PC-9 (cell line): ENCODE results near the gene TRIM66. TPM values are rescaled to one million over a fixed set of nuclear protein-coding genes. Genes with fewer than 3 reads are reported as not detected.

ENCODE experiments used
- BruUV-seq: library from RNA; stranded (reverse); fragments of 400-500 nt; replicated peaks from 2 replicates; lab custom pipeline; 2021; lab: Mats Ljungman, UMichigan
- CTCF ChIA-PET: fragments of 300-600 bp; sonication (Branson Sonifier 250); formaldehyde crosslinking; loops from one replicate; lab custom pipeline; 2022; ENCODE audit warnings: antibody characterized with exemption; lab: Charles Lee
- POLR2A ChIA-PET: fragments of 300-600 bp; sonication (Branson Sonifier 250); formaldehyde crosslinking; loops from one replicate; lab custom pipeline; 2022; ENCODE audit warnings: antibody characterized with exemption; ENCODE audit not compliant: unreplicated experiment; lab: Charles Lee
- DNase-seq, 2 experiments: peaks; one replicate each; pipeline versions ENCODE4 v3.0.0 to v3.0.0-alpha.2; 2015 to 2022; ENCODE audit warnings: mixed read lengths in 1 of 2
- H2AFZ ChIP-seq: fragments of 200-600 bp; sonication (generic); 2 replicates; pipeline ENCODE4 v1.8.1; 2017; ENCODE audit warnings: antibody characterized with exemption
- H3F3A ChIP-seq: fragments of 200-600 bp; sonication (generic); 2 replicates; pipeline ENCODE4 v1.8.1; 2017; ENCODE audit warnings: antibody characterized with exemption, mild to moderate bottlenecking, low read depth; ENCODE audit not compliant: insufficient read depth
- H3K27ac ChIP-seq: fragments of 200-600 bp; sonication (generic); 2 replicates; pipeline ENCODE4 v1.6.1; 2016; ENCODE audit warnings: mixed run types
- H3K27me3 ChIP-seq: fragments of 200-600 bp; sonication (generic); 2 replicates; pipeline ENCODE4 v1.6.1; 2016; ENCODE audit warnings: low read depth, mixed run types; ENCODE audit not compliant: insufficient read depth
- H3K36me3 ChIP-seq: fragments of 200-600 bp; sonication (generic); 2 replicates; pipeline ENCODE4 v1.6.1; 2016; ENCODE audit warnings: low read depth, mixed run types
- H3K4me1 ChIP-seq: fragments of 200-600 bp; sonication (generic); replicated peaks from 2 replicates; pipeline ENCODE4 v1.6.1; 2016; ENCODE audit warnings: mixed run types; ENCODE audit not compliant: insufficient read depth
- H3K4me2 ChIP-seq: fragments of 200-600 bp; sonication (generic); 2 replicates; pipeline ENCODE4 v1.6.1; 2017; ENCODE audit warnings: mixed run types
- H3K4me3 ChIP-seq: fragments of 200-600 bp; sonication (generic); 2 replicates; pipeline ENCODE4 v1.6.1; 2016; ENCODE audit warnings: mixed run types
- H3K79me2 ChIP-seq: fragments of 200-600 bp; sonication (generic); 2 replicates; pipeline ENCODE4 v1.6.1; 2017; ENCODE audit warnings: low read depth, mixed run types
- H3K9me2 ChIP-seq: fragments of 200-600 bp; sonication (generic); 2 replicates; pipeline ENCODE4 v1.8.1; 2017; ENCODE audit warnings: mild to moderate bottlenecking; ENCODE audit not compliant: insufficient read depth
- H3K9me3 ChIP-seq: fragments of 200-600 bp; sonication (generic); 2 replicates; pipeline ENCODE4 v1.8.1; 2016; ENCODE audit warnings: low read depth; ENCODE audit not compliant: insufficient read depth
- H4K20me1 ChIP-seq: fragments of 200-600 bp; sonication (generic); 2 replicates; pipeline ENCODE4 v1.8.1; 2017; ENCODE audit not compliant: insufficient read depth
- EZH2 ChIP-seq: fragments of 200-600 bp; sonication (generic); IDR thresholded peaks from 2 replicates; pipeline ENCODE4 v1.8.0; 2017; ENCODE audit warnings: antibody characterized with exemption, low read depth
- intact Hi-C: fragments of 100-400 bp; cut with micrococcal nuclease; formaldehyde crosslinking; loops from one replicate; pipeline ENCODE4 v1.10.0; 2022; ENCODE audit not compliant: unreplicated experiment
- total RNA-seq: library from RNA; stranded (reverse); gene quantifications from 2 replicates; pipeline ENCODE4 v1.2.3, GENCODE V29; 2021
- TF ChIP-seq, protein P1 (sequence below): fragments of 200-600 bp; sonication (generic); conservative IDR thresholded peaks from 2 replicates; pipeline ENCODE4 v1.6.1; 2017; ENCODE audit warnings: mixed run types, antibody characterized with exemption, mild to moderate bottlenecking, moderate library complexity

Gene TRIM66
- total RNA-seq, 1 experiment from 2014 or later: 17.0 TPM

DNA sequence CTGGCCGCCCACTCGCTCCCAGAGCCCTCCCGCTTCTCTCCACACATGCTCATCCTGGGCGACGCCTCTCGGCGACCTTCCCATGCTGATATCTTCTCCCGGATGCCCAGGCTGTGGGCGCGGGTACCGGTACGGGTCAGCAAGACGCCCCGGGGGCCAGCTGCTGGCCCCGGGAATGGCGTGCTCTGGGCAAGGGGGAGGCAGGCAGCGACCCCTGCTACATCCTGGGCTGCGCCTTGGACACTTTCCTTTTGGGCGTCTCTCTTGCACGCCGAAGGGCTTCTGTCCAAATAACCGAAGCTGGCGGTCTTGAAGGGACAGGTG lies 48.2 kb upstream of the TRIM66 start:
- no peak overlapping the region for H3K4me3 ChIP-seq
- H3K79me2 ChIP-seq: no peaks in the 10 kb centered on the region
- no peak overlapping the region for H3K27ac ChIP-seq
- no peaks in the 10 kb centered on the region for H4K20me1 ChIP-seq
- 0 out of 2 replicates have a peak, but pooled peaks cover 4% of the 10 kb centered on the region for H3F3A ChIP-seq
- H3K4me1 ChIP-seq: peaks cover 30% of the 10 kb centered on the region
- TF ChIP-seq, protein P1, sequence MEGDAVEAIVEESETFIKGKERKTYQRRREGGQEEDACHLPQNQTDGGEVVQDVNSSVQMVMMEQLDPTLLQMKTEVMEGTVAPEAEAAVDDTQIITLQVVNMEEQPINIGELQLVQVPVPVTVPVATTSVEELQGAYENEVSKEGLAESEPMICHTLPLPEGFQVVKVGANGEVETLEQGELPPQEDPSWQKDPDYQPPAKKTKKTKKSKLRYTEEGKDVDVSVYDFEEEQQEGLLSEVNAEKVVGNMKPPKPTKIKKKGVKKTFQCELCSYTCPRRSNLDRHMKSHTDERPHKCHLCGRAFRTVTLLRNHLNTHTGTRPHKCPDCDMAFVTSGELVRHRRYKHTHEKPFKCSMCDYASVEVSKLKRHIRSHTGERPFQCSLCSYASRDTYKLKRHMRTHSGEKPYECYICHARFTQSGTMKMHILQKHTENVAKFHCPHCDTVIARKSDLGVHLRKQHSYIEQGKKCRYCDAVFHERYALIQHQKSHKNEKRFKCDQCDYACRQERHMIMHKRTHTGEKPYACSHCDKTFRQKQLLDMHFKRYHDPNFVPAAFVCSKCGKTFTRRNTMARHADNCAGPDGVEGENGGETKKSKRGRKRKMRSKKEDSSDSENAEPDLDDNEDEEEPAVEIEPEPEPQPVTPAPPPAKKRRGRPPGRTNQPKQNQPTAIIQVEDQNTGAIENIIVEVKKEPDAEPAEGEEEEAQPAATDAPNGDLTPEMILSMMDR: no peak
- no peak for TF ChIP-seq EZH2
- intact Hi-C loops: no loop called here
- CTCF ChIA-PET: no interaction called here
- H3K9me3 ChIP-seq: no peaks in the 10 kb centered on the region
- H3K4me2 ChIP-seq: no peak overlapping the region
- no peaks in the 10 kb centered on the region for H3K27me3 ChIP-seq
- no peaks in the 10 kb centered on the region for H3K36me3 ChIP-seq
- BruUV-seq: no TSS peak
- POLR2A ChIA-PET: no interaction called here
- no peak overlapping the region for H2AFZ ChIP-seq
- no peak for DNase-seq
- no peaks in the 10 kb centered on the region for H3K9me2 ChIP-seq

DNA sequence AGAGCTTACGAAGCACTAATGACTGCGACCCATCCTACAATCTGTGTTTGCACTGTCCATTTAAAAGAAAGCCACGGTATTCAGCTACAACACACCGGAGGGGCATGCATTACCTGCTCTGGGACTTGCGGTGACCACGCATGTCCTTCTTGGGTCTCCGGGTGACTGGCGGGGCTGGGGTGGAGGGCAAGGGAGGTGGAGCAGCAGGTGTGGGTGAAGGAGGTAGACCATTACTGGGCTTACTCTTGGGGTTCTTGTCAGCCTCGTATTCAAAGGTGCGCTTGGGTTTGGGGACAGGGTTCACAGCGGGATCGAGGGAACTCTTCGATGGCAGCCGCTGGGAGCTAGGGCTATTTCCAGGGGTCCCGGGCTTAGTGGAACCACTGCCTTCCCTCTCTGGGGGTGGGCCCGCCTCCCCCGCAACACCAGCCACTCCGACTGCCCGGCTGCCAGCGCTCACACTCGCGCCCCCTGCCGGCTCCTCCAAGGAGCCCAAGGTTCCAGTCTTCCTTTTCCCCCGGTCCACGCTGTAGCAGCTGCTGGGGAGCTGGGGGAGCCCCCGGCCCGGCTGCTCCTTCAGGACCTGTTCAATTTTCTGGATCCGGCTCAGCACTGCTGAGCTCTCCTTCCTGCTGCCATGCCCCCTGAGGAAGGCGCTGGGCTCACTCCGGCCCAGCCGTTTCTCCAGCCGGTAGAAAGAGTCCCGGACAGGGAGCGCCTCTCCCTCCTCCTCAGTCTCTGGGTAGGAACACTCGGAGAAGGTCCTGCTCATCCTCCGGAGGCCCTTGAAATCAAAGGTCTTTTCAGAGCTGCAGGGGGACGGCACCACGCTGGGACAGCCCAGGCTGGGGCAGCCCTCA lies 47.6 kb upstream of the TRIM66 start:
- Histone ChIP-seq H3K4me3 (no peak overlapping the region), H3K9me2 (no peaks in the 10 kb centered on the region), H3K4me2 (no peak overlapping the region), H4K20me1 (no peaks in the 10 kb centered on the region), H3K36me3 (no peaks in the 10 kb centered on the region), H3K79me2 (no peaks in the 10 kb centered on the region), H2AFZ (no peak overlapping the region), H3F3A (0 out of 2 replicates have a peak, but pooled peaks cover 4% of the 10 kb centered on the region), H3K9me3 (no peaks in the 10 kb centered on the region), H3K4me1 (peaks cover 24% of the 10 kb centered on the region), H3K27me3 (no peaks in the 10 kb centered on the region), H3K27ac (no peak overlapping the region)
- no peak for DNase-seq
- intact Hi-C loops: no loop called here
- TF ChIP-seq, protein P1: no peak
- no peak for TF ChIP-seq EZH2
- no TSS peak for BruUV-seq
- POLR2A ChIA-PET: no interaction called here
- CTCF ChIA-PET: no interaction called here

DNA sequence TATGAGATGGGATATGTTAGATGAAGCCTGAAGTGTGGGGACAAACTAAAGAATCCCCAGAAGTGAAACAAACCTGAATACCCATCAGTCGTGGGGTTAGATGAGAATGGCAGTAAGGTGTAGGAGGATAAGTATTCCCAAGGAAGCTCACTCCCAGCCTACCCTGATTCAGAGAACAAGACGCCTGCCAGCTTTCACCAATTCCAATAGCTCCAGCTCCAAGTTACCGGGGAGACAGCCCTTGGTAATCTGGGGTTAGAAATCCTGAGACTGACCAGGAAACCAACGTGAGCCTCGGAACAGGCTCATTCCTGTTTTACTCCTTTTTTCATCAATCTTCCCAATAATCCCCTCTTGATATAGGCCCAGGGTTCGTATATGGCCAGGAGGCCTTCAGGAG lies 46.6 kb upstream of the TRIM66 start:
- H3K27me3 ChIP-seq: no peaks in the 10 kb centered on the region
- H3K4me1 ChIP-seq: peaks cover 21% of the 10 kb centered on the region
- no peaks in the 10 kb centered on the region for H3K79me2 ChIP-seq
- H3K27ac ChIP-seq: no peak overlapping the region
- no peak overlapping the region for H2AFZ ChIP-seq
- BruUV-seq: no TSS peak
- intact Hi-C loops: no loop called here
- ChIA-PET CTCF (no interaction called here), POLR2A (no interaction called here)
- no peaks in the 10 kb centered on the region for H4K20me1 ChIP-seq
- no peak for DNase-seq
- no peak overlapping the region for H3K4me3 ChIP-seq
- H3K9me3 ChIP-seq: no peaks in the 10 kb centered on the region
- TF ChIP-seq, protein P1: no peak
- TF ChIP-seq EZH2: no peak
- 0 out of 2 replicates have a peak, but pooled peaks cover 4% of the 10 kb centered on the region for H3F3A ChIP-seq
- no peak overlapping the region for H3K4me2 ChIP-seq
- no peaks in the 10 kb centered on the region for H3K36me3 ChIP-seq
- H3K9me2 ChIP-seq: no peaks in the 10 kb centered on the region
